ENCODE results near the gene CRTAP.
"Not testable (repeated sequence)": the region's sequence is repeated elsewhere in the genome, so short reads cannot be mapped to it uniquely, and the experiment has no call there.

Gene CRTAP

GRCh38 chr3:33113772-33114621 lies at the start of gene CRTAP:
CRTAP (plus strand) TSS chr3:33114014; CDS start chr3:33114078, 64 bp downstream.
- peak; percentile 37 to 96 (median 86) for DNase-seq

GRCh38 chr3:33064929-33065328 lies 48.9 kb upstream of the CRTAP start:
- DNase-seq: no peak

- no peak for DNase-seq
Measured at GRCh38 chr3:33067484-33067883, 46.3 kb upstream of the CRTAP start.

- not testable (repeated sequence) for DNase-seq
Measured at GRCh38 chr3:33069862-33070261, 44.0 kb upstream of the CRTAP start.

- DNase-seq: no peak
Measured at GRCh38 chr3:33071181-33071580, 42.6 kb upstream of the CRTAP start.

- DNase-seq: no peak
Measured at GRCh38 chr3:33071946-33072345, 41.9 kb upstream of the CRTAP start.

- DNase-seq: peak in 40 of 56 donors; percentile 3 to 74 (median 34)
Measured at GRCh38 chr3:33074217-33075067, 39.4 kb upstream of the CRTAP start.

GRCh38 chr3:33075995-33076394 lies 37.8 kb upstream of the CRTAP start:
- no peak for DNase-seq

GRCh38 chr3:33076952-33077351 lies 36.9 kb upstream of the CRTAP start:
- DNase-seq: peak in 5 of 56 donors; percentile 5 to 22 (median 11)

- DNase-seq: no peak
Measured at GRCh38 chr3:33077976-33078375, 35.8 kb upstream of the CRTAP start.

- not testable (repeated sequence) for DNase-seq
Measured at GRCh38 chr3:33079813-33080212, 34.0 kb upstream of the CRTAP start.

GRCh38 chr3:33081812-33082211 lies 32.0 kb upstream of the CRTAP start:
- DNase-seq: no peak

- no peak for DNase-seq
Measured at GRCh38 chr3:33083958-33084357, 29.9 kb upstream of the CRTAP start.

- no peak for DNase-seq
Measured at GRCh38 chr3:33088691-33089090, 25.1 kb upstream of the CRTAP start.

GRCh38 chr3:33089515-33089914 lies 24.3 kb upstream of the CRTAP start:
- DNase-seq: no peak

GRCh38 chr3:33091746-33092145 lies 22.1 kb upstream of the CRTAP start:
- DNase-seq: no peak

GRCh38 chr3:33092496-33093254 lies 21.1 kb upstream of the CRTAP start:
- DNase-seq: no peak

- DNase-seq: no peak
Measured at GRCh38 chr3:33093847-33094246, 20.0 kb upstream of the CRTAP start.

GRCh38 chr3:33095436-33095835 lies 18.4 kb upstream of the CRTAP start:
- no peak for DNase-seq

- DNase-seq: peak in 41 of 56 donors; percentile 13 to 75 (median 55)
Measured at GRCh38 chr3:33096093-33096868, 17.5 kb upstream of the CRTAP start.

All from nucleus accumbens (tissue), 56 donors.